Lung microvascular endothelial cell (primary cell): Measurements from ENCODE around the gene ASXL1. TPM values are rescaled to one million over a fixed set of nuclear protein-coding genes. Genes with fewer than 3 reads are reported as not detected.
A peak's percentile ranks its signal among the peaks of the same experiment; 100 is the strongest.

Experiments
- DNase-seq, 2 donors: peaks; one replicate each; pipeline versions ENCODE4 v3.0.0 to v3.0.0-alpha.2; 2010; ENCODE audit warnings: low read depth in 2 of 2
- total RNA-seq: library from RNA; depleted of rRNA; stranded (reverse); fragments of >200 nt; gene quantifications from 2 replicates; pipeline ENCODE4 v1.2.1, GENCODE V29; 2014

Gene ASXL1
- total RNA-seq, 1 donor from 2014 or later, result 42.5 TPM

DNA sequence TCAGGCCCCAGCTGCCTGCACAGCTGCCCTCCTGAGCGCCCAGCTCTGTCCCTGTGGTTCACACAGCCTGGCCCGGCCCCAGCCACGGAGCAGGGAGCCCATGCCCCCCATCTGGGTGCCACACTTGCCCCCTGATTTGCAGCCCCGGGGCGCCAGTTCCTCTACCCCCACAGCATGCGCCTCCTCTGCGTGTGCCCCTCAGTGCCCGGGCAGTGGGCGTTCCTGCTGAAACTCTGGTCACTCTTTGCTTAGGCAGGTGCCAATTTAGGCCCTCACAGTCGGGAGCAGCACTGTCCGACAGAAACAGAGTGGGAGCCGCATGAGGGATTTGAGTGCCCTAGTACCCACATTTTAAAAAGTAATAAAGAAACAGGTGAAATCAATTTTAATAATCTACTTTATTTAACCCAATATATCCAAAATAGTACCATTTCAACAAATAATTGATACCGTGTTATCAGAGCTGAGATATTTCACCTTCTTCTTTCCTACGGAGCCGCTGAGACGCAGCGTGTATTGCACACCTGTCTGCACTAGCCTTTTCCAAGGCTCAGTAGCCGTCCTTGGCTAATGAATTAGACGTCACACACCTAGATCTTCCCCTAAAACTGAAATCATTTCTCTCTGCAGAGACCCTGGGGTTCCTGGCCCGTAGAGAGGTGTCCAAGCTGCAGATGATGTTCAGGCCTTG, 106.4 kb downstream of the ASXL1 start:
- DNase-seq, result no peak

DNA sequence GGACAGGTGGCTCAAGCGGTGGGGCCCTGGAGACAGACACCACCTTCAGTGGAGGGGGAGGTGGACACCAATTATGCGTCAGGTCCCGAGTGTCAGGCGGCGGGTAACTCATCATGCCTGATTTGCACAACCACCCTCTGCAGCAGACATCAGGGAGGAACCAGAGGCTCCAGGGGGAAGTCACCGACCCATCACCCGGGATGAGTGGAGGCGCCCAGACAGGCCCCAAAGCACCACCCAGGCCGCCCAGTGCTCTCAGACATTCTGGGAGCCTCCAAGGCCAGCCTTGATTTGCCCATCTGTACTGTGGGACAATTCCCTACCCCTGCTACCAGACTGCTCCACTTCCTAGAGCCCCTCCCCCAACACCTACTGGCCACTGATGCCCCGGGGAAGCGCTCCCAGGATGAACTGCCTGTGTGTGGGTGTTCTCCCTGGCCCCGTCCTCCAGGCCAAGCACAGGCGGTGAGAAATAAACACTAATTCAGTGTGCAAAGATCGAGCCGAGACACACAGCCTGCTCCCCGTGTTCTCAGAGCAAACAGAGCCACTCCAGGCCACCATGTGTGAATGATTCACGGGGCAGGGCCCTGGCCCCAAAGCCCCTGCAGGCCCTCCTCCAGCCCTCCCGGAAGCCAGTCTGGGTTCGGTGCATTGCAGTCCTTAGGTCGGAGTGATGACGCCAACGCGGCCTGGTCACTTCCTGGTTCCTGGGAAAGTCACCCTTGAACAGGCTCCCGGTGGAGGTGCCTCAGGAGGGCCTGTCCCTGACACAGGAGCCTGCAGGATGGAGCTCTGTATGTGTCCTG, 107.2 kb downstream of the ASXL1 start:
- DNase-seq, result peak; percentile 90 to 95

- peak in 1 of 2 donors; percentile 72 for DNase-seq
Observed at GRCh38 chr20:32465901-32466675, 108.0 kb downstream of the ASXL1 start.

DNA sequence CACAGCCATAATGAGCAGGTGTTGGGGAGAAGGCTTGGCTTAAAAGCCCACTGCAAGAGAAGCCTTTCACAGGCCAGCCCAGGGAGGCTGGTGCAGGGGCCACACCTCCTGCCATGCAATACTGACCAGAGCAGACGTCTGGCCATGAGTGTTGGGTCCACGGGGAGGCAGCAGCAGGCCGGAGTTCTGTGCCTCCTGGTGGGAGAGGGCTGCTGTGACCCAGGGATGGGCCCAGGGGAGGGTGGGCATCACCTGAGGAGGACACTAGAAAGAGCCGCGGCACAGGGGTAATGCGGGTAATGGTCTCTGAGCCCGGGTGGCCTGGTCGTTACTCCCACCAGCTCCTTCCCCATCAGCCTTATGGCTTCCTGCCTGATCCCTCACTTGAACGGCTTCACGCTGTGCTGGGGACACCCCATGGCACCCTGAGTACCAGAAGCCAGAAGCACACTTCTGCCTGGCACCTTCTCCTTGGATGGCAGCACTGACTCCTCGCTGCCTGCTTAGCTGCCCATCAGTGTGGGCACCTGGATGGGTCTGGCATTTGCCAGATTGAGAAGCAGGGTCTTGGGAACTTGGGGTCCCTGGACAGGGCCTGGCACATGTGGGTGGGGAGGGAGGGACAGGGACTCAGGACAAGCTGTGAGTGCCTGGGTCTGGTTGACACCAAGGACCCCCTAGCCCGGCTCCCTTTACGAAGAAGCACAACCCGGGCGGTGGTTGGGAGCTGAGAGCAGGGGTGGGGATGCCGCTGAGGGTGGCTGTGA, 108.8 kb downstream of the ASXL1 start:
- DNase-seq, result peak; percentile 49 to 56

DNA sequence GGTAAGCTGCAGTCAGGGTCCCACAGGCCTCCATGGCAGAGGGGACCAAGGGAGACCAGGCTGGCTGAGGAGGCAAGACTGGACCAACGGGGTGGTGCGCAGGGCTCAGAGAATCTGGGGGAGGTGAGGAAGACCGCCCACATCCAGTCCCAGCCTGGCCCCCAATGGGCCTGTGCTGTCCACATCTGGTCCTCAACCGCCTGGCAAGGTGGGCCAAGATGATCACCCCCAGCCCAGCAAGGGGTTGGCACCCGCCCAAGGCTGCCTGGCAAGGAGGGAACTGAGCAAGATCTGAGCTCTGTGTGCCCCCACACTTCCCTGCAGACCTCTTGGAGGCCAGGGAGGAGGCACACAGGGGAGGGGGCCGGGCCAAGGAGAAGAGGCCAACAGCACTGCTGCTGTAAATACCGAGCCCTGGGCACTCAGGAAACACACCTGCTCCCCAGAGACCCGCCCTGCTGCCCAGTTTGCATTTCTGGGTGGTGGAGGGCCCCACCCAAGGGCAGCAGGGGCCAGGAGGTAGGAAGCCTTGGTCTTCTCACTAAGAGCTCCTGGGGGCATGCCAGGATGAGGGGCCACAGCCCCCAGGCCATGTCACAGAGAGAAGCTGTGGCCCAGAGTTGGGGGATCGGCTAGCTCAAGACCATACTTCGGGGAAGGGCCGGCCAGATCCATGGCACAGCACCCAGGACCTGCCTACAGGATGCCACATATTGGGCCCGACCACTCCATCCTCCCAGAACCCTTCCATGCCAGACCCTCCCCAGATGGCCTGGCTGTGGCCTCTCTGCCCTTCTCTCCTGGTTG, 109.6 kb downstream of the ASXL1 start:
- DNase-seq, result no peak

DNA sequence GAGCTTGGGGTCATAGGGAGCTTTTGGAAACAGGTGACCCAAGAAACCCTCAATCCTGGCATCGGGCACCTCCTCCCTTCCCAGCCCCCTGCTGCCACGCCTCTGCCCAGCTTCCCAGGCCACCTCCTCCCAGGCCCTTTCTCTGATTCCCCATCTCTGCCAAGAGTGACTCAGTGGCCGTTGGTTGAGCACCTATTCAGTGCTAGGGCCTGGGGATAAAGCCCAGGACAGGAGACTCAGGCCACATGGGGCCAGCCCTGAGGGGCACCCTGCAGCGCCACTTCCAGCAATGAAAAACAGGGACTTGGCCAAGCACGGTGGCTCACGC, 110.1 kb downstream of the ASXL1 start:
- no peak for DNase-seq

GRCh38 chr20:32468860-32469259, 110.7 kb downstream of the ASXL1 start:
- DNase-seq, result peak in 1 of 2 donors; percentile 38

GRCh38 chr20:32470025-32470861, 112.1 kb downstream of the ASXL1 start:
- DNase-seq, result peak; percentile 98 to 99

GRCh38 chr20:32470940-32471339, 112.8 kb downstream of the ASXL1 start:
- DNase-seq, result no peak

DNA sequence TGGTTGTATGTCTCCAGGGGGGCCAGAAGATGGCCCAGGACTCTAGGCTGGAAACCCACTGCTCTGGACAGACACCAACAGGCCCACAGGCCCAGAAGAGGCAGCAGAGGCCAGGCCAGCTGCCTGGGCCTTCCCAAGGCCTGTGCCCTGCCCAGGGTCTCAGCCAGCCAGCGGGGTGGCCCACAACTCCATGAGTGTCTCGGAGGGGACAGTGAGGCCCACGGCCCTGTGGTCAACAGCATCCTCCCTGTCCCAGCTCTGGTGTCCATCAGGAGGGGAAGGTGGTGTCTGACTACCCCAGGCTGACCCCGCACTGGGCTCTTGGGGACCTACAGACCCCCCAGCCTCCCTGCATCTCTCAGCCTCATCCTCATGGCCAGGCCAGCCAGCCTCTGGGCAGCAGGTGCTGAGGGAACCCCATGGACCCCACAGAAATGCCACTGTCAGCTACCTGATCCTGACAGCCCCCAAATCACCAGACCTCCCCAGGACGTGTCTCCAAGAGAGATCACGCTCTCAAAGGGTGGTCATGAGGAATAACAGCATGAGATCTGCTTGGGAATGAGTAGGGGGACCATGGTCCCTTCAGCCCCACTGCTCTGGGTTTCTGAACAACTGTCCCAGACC, 114.6 kb downstream of the ASXL1 start:
- DNase-seq, result no peak

GRCh38 chr20:32473231-32474008, 115.3 kb downstream of the ASXL1 start:
- no peak for DNase-seq

GRCh38 chr20:32474009-32474716, 116.0 kb downstream of the ASXL1 start:
- DNase-seq, result peak in 1 of 2 donors; percentile 53

DNA sequence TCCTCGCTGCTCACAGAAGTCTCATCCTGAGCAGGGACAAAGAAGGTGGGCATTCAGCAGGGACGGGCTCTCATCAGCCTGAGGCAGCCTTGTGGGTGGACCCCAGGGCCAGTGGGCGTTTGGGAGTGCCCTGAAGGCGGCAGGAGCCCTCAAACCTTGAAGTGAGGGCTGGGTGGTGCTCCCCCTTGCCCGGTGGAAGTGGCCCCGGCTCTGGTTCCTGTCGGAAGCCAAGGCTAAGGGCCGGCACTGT, 116.5 kb downstream of the ASXL1 start:
- DNase-seq, result no peak

DNA sequence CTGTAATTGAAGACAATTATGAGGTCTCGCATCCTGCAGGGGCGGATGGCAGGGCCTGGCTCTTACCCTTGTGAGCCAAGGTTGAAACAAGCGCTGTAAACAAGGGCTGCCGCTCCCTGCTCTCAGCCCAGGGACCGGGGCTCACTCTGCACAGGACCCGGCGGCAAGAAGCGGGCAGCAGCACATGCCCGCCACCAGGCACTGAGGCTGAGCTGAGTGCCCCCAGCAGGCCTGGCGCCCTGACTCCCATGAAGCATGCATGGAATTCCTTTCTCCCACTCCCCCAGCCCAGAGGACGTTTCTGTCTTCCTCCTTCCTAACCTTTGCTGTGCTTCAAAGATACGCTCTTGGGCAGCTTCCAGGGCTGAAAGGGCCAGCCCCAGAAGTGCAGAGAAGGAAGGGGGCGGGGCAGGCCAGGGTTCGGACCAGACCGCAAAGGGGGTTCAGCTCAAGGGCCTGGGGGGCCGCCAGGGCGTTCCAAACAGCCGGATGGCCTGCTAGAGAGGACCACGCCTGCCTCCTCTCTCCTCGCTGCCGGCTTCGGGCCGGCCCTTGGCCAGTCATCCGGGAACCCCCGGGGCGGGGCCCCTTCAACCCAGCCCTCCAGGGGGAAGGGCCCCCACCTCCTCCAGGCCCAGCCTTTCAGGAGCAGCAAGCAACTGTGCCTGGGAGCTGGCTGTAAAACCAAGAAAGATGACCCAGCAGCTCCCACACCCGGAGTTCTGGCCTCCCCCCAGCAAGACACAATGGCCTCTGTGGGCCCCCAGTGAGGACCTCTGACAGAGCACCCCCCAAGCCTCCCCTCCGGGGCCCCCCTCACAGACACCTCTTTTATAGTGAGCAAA, 117.1 kb downstream of the ASXL1 start:
- peak; percentile 46 to 89 for DNase-seq

GRCh38 chr20:32476684-32477593, 118.8 kb downstream of the ASXL1 start:
- DNase-seq, result no peak
